ENCODE data around the gene COPG2.

The COPG2 gene

DNA sequence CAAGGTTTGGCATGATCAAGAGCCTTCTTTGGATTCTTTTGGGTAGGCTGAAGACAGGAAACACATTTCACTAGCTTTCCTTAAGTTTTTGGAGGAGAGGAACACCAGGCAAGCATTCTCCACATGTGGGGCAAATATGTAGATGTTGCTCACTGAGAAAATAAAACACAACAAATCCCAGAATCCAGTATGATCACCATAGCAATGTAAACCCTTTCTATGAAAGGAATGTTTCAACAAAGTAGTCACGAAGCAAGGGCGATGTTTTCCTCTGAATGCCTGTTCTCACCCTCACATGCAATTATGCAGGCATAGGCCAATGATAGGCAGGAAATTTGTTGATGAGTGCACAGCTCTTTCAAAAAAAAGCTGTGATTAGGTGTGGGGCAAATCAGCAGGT lies 207.3 kb downstream of the COPG2 start:
- DNase-seq: no peak

DNA sequence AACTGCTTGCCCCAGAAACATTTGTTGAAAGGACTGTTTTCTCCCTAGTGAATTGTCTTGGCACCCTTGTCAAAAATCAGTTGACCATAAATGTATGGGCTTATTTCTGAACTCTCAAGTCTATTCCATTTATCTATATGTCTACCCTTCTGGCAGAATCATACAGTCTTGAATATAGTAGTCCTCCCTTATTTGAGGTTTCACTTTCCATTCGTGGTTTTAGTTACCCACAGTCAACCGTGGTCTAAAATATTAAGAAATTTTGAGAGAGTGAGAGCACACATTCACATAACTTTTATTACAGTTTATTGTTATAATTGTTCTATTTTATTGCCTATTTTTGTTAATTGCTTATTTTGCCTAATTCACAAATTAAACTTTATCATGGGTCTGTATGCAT lies 210.3 kb downstream of the COPG2 start:
- no peak for DNase-seq

Data from DMS79 (cell line).